GM18907 (cell line): Measurements from ENCODE around the gene HOXA1.
"Not testable (repeated sequence)": the region's sequence is repeated elsewhere in the genome, so short reads cannot be mapped to it uniquely, and the experiment has no call there.

Experiments
- ATAC-seq: cut with Tn5 transposase; IDR thresholded peaks from one replicate; pipeline ENCODE4 v1.9.1; 2021; ENCODE audit warnings: mild to moderate bottlenecking, moderate library complexity; ENCODE audit not compliant: unreplicated experiment

Gene HOXA1

GRCh38 chr7:27053153-27053552 is 42.6 kb downstream of the HOXA1 start:
- no peak for ATAC-seq

GRCh38 chr7:27051451-27051850 is 44.3 kb downstream of the HOXA1 start:
- ATAC-seq, result no peak

- ATAC-seq, result no peak
Measured at GRCh38 chr7:27048438-27048837, 47.4 kb downstream of the HOXA1 start.

- no peak for ATAC-seq
Measured at GRCh38 chr7:27046854-27047549, 48.8 kb downstream of the HOXA1 start.

- not testable (repeated sequence) for ATAC-seq
Measured at GRCh38 chr7:27045972-27046371, 49.8 kb downstream of the HOXA1 start.

GRCh38 chr7:27045066-27045465 is 50.7 kb downstream of the HOXA1 start:
- not testable (repeated sequence) for ATAC-seq
